Fibroblast of mammary gland (primary cell): ENCODE results near the gene PRRC1.

Experiments
- DNase-seq: peaks from one replicate; pipeline ENCODE4 v3.0.0-alpha.2; 2010; ENCODE audit warnings: low read depth
- H3K4me3 ChIP-seq: 2 replicates; pipeline ENCODE4 v1.5.1; 2011; ENCODE audit warnings: low read depth, mild to moderate bottlenecking, low read length, moderate library complexity; ENCODE audit not compliant: control insufficient read depth
- CTCF ChIP-seq: conservative IDR thresholded peaks from 2 replicates; pipeline ENCODE4 v1.5.1; 2011; ENCODE audit warnings: low read depth, low read length, inconsistent platforms; ENCODE audit not compliant: control insufficient read depth, insufficient read depth

Gene PRRC1

GRCh38 chr5:127595484-127596368 is 78.3 kb downstream of the PRRC1 start:
- no peak overlapping the region for H3K4me3 ChIP-seq
- no peak for TF ChIP-seq CTCF
- no peak for DNase-seq

DNA sequence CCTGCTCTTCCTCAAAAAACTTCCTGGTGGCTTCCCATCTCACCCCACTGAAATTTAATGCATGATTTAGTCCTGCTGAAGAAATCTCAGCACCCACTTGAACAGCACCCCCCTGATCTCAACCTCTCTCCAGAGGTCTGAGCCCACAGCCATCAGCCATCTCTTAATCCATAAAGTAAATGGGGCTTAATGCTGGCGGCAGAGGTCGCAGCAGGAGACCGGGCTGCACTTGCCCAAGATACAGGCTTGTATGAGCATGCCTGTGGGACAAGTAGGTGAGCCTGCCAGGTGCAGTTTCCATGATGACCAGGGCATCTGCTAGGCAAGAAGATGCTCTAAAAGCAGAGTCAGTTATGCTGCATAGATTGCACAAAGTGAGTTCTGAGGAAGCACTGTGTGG is 79.1 kb downstream of the PRRC1 start:
- no peak for TF ChIP-seq CTCF
- no peak overlapping the region for H3K4me3 ChIP-seq
- DNase-seq: no peak

- H3K4me3 ChIP-seq: no peak overlapping the region
- no peak for TF ChIP-seq CTCF
- no peak for DNase-seq
These were observed 81.9 kb downstream of the PRRC1 start for GRCh38 chr5:127599320-127599719.

GRCh38 chr5:127599847-127600246 is 82.4 kb downstream of the PRRC1 start:
- no peak for DNase-seq
- TF ChIP-seq CTCF: no peak
- no peak overlapping the region for H3K4me3 ChIP-seq

GRCh38 chr5:127601111-127601510 is 83.7 kb downstream of the PRRC1 start:
- no peak for TF ChIP-seq CTCF
- DNase-seq: no peak
- no peak overlapping the region for H3K4me3 ChIP-seq

DNA sequence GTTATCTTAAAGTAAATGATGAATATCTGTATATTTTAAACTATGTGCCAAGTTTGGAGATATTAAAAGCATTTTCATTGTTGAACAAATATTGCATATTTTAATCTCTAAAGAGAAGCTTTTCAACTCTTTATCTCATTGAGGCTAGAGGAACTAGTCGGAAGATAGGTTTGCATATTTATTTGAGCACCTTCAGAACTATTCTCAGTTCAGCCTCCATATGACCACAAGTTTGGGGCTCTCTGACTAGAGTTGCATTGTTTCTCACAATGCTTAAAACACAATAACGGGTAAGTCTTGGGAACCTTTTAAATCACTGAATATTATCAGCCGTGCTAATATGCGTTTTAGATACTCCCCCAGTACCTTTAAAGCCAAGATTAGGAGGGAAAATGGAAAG is 84.2 kb downstream of the PRRC1 start:
- TF ChIP-seq CTCF: no peak
- DNase-seq: no peak
- no peak overlapping the region for H3K4me3 ChIP-seq
